UCSD-AML1 (cell line): ENCODE results near the gene SMYD4.
"Not testable (repeated sequence)": the region's sequence is repeated elsewhere in the genome, so short reads cannot be mapped to it uniquely, and the experiment has no call there.

ENCODE experiments used
- DNase-seq: peaks from one replicate; lab custom pipeline; 2025; ENCODE audit not compliant: unreplicated experiment; lab: John Stamatoyannopoulos, UW

The SMYD4 gene

DNA sequence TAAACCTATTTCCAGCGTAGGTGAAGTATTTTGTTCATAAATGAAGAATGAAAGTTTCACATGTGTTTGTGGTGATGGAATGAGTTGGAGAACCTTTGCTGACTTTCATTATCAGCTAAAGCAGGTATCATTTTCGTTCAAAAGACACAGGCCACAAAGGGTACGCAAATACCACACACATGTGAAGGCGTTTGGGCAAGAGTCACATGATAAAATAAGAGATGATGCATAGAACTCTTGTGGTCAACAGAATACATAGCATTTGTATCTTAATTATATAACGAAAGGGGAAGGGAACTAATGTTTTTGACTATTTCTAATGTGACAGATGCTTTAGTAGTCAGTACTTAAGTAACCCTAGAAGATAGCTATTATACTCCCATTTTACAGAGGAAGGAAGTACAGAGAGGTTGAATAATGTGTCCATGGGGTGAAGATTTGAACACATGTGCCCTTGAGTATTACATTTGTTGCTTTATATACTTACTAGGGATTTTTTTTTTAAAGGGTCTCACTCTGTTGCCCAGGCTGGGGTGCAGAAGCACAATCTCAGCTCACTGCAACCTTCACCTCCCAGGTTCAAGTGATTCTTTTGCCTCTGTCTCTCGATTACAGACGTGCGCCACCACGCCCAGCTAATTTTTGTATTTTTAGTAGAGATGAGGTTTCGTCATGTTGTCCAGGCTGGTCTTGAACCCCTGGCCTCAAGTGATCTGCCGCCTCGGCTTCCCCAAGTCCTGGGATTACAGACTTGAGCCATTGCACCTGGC, 4.9 kb upstream of the SMYD4 start:
- no peak for DNase-seq

DNA sequence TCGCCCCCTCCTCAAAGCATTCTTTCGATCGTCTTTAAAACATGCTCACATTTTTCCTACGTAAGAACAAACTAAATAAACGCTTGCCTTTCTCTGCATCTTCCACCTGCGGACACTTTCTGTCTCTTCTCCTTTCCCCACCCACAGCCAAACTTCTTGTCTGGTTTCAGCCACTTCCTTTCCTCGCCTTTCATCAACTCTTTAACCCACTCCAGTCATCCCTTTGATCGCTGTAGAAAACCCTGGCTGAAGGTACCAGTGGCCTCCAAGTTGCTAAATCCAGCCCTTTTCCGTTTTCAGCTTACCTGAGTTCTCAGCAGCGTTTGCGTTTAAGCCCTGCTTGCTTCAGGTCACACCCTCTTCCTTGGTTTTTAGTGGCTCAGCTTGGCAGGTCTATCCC, 586 bp upstream of the SMYD4 start:
- DNase-seq, result no peak

DNA sequence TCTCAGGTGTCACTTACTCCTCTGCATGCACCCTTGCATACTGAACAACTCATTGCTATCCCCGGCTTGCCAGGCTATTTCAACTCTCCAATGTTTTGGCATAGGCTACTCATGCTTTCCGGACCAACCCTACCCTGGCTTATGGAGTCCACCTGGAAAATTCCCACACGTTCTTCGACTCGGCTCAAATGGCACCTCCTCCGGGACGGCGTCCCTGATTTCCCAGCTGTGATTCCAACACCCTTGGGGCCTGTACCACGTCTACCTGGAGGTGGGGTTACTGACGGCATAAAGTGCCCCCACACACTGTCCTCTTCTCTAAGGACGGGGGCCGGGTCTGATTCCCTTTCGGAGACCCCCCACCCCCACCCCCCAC, 498 bp downstream of the SMYD4 start:
- no peak for DNase-seq

DNA sequence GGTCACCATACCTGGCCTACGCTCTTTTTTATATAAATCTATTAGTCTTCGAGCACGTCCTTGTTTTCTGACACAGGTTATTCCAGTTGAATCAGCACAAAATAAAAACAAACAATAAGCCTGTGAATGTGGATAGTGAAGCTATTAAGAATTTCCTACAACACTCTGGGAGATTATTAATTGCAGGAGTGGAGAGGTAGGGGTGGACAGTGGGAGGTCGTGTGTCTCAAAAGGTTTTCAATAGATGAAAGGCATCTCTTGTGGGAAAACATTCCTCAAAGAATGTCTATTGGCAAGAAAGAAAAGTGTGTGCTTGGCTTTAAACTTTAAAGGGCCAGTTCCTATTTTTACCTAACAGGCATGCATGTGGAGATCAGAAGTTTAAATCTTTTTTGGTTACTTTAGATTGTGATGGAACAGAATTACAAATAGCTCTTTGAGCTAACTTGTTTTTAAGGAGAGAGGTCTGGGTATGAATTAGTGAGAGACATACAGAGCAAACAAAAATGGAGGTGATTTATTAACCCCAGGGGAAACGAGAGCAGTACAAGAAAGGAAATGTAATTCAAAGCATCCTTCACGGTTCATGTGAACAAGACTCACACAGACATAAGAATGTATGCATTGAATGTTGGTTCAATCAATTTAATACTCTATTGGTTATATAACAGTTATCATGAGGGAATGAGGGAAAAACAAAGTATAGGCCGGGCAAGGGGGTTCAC, 9.0 kb downstream of the SMYD4 start:
- DNase-seq, result no peak

DNA sequence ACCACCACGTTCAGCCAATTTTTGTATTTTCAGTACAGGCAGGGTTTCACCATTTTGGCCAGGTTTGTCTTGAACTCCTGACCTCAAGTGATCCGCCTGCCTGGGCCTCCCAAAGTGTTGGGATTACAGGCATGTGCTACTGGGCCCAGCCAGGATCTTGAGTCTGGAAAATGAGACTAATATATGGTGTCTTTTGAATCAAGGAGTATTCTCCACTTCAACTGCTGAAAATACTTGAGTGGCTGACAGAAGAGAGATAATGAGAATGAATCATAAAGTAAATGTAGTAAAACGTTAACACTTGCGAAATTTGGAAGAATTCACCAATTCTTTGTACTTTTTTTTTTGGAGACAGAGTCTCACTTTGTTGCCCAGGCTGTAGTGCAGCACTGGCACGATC, 16.6 kb downstream of the SMYD4 start:
- no peak for DNase-seq

DNA sequence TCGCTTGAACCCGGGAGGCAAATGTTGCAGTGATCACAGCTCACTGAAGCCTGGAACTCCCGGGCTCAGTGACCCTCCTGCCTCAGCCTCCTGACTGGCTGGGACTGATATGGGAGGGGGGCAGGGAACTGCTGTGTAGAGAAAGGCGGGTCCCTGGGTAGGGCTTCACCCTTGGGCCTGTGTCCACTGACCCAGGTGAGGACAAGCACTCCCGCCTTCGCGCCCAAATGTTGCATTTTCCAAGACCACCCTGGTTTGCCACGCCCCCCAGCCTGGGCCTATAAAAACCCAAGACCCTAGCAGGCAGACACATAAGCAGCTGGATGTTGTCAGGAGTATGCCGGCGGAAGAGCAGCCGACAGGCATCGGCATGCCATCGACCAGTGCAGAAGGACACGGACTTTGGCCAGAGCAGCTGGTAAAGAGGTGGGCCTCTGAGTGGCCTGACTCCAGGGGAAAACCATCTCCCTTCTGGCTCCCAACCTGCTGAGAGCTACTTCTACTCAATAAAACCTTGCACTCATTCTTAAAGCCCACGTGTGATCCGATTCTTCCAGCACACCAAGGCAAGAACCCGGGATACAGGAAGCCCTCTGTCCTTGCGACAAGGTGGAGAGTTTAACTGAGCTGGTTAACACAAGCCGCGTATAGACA, 19.1 kb downstream of the SMYD4 start:
- no peak for DNase-seq

DNA sequence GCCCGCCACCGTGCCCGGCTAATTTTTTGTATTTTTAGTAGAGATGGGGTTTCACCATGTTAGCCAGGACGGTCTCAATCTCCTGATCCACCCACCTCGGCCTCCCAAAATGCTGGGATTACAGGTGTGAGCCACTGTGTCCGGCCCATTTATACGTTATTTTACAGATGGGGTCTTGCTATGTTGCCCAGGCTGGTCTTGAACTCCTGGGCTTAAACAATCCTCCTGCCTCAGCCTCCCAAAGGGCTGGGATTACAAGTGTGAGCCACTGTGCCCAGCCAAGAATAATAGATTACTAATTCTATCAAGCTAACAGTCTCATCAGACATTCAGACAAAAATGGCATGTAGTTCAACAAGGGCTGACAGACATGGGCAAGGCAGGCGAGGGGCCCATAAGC, 19.9 kb downstream of the SMYD4 start:
- DNase-seq, result not testable (repeated sequence)

DNA sequence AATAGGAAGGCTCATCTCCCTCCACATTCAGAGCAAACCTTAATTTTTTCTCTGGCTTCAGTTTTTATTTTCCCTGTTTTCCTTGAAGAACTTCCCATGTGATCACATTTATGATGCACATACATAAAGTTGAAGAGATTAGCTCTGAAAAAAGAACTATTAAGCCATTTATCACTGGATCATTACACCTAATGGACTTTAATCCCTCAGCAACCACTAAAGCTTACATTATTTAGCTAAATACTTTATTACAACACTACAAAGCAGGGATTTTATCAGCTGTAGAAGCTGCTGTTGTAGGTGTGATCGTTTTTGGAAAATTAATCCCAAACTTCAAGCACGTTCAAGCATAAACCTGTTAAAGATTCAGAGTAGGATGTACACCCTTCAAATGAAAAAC, 21.1 kb downstream of the SMYD4 start:
- no peak for DNase-seq

DNA sequence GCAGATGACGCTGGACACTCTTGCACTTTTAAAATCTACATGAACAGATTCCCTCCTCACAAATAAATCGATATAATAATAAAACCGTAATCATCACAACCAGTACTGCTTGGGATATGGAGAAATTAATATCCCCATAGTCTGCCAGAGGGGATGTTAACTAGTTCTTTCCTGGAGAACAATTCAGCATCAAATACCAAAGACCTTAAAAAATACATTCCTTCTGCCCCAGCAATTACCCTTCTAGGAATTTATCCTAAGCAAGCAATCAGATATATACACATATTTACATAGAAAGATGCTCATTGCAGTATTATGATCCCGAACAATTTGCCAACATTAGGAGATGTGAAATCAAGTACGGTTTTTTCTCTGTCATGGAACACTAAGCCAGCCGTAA, 21.8 kb downstream of the SMYD4 start:
- DNase-seq, result no peak

DNA sequence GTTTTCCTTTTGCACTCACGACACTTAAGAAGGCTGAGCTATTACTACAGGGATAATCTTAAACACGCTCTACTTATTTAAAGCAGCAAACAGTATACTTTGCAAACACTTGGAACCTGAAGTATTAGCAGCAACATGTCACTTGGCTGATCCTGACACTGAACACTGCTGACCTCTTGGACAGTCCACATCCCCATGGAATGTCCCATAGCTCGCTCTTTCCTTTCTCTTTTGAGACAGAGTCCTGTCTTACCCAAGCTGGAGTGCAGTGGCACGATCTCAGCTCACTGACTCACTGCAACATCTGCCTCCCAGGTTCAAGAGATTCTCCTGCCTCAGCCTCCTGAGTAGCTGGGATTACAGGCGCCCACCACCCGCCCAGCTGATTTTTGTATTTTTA, 26.4 kb downstream of the SMYD4 start:
- no peak for DNase-seq

DNA sequence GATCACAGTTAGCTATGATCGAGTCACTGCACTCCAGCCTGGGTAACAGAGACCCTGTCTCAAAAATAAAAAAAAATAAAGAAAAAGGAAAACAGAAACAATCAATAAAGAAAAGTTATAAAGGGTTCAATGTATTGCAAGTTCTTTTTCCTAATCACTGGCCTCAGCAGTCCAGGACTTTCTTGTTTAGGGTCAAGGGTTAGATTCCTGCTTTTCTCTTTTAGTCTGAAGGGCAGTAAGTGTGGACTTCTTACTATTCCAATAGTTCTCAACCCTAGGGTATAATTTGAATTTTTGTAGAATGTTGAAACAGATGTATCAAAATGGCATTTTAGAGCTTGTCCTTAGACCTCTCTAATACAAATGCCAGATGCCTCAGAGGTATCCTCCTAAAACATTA, 27.3 kb downstream of the SMYD4 start:
- no peak for DNase-seq

DNA sequence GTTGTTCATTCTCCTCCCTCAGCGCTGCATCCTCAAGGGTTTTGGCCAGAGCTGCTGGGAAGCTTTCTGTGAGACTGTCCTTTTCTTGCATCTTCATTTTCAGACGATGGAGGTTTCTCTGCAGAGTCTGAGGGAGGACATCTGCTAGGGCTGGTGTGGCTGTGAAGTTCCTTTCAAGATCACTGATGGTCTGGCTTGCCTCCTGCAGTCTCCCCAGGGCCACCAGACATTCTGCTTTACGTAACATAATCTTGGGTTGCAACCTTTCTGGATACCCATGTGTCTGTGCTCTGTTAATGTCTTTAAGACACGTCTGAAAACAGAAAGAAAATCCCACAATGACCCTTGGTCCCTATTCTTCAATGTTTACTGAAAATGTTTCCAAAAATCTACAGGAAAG, 29.0 kb downstream of the SMYD4 start:
- no peak for DNase-seq

DNA sequence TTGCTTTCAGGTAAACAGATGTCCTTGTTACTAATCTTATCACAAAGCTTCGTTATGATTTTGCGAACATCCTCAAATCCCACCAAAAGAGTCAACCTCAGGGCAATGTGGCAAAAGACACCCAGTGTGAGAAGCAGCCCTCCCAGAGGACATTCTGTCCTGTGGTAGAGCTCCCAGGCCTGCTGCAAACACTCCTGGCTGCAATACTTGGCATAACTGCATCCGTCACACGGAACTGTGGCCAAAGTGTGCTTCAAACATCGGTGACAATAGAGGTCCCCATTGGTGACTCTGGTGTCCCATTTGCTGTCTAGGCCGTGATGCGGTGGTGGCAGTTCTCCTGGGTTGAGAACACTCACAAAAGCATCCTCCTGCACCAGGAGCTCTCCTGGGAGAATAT, 29.5 kb downstream of the SMYD4 start:
- DNase-seq, result no peak

DNA sequence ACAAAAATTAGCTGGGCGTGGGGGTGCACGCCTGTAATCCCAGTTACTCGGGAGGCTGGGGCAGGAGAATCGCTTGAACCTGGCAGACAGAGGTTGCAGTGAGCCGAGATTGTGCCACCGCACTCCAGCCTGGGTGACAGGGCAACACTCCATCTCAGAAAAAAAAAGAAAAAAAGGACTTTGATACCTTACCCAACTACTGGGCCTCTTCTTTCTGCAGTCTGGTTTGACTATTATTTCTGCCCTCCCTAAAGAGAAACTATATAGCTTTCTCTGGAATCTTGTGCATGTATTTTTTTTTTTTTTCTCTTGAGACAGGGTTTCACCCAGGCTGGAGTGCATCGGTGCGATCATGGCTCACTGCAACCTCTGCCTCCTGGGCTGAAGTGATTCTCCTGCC, 31.9 kb downstream of the SMYD4 start:
- not testable (repeated sequence) for DNase-seq

DNA sequence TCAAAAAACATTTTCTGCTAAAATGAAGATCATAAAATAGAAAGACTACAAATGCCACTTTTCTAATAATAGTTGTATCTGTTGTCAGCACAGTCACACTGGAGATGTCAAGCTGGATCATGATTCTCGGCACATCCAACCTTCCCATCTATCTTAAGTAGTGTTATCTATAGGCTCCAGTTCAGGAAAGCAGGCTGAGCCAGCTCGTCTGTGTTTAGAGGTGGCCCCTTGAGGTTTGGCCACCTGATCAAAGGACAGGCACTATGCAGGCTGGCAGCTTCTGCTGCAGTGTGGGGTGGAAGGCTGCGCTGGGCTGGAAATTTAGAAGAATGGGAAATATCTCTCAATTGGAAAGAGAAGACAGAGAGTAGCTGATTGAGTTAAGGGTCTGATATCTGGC, 32.4 kb downstream of the SMYD4 start:
- no peak for DNase-seq

DNA sequence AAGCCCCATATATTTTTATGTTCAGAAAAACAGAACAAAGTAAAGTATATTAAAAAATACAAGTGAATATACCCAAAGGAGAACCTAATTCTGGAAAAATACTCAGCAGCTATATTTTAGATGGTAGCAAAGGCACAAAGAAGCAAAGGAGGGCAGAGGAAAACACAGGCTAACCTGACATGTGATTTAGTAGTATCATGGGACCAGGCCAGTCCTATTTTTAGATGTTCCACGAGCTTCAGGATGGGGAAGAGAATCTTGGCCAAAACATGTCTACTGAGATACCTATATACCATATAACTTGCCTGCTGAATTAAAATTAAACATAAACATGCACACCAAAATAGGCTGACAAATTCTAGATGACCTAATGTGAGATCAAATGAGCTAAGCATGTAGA, 32.9 kb downstream of the SMYD4 start:
- no peak for DNase-seq

DNA sequence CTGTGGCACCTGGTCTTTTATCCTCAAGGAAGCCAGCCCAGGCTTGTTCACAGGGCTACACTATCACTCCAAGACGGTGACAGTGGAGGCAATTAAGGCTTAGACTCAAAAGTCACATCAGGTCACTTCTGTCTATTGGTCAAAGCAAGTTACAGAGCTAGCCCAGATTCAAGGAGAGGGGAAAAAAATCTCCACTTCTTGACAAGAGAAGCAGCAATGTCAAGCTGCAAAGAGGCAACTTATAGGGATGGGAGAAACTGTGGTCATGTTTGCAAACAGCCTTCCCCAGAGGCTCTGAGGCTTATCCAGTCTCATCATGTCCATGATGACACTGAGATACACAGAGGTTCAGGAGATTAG, 36.3 kb downstream of the SMYD4 start:
- no peak for DNase-seq

DNA sequence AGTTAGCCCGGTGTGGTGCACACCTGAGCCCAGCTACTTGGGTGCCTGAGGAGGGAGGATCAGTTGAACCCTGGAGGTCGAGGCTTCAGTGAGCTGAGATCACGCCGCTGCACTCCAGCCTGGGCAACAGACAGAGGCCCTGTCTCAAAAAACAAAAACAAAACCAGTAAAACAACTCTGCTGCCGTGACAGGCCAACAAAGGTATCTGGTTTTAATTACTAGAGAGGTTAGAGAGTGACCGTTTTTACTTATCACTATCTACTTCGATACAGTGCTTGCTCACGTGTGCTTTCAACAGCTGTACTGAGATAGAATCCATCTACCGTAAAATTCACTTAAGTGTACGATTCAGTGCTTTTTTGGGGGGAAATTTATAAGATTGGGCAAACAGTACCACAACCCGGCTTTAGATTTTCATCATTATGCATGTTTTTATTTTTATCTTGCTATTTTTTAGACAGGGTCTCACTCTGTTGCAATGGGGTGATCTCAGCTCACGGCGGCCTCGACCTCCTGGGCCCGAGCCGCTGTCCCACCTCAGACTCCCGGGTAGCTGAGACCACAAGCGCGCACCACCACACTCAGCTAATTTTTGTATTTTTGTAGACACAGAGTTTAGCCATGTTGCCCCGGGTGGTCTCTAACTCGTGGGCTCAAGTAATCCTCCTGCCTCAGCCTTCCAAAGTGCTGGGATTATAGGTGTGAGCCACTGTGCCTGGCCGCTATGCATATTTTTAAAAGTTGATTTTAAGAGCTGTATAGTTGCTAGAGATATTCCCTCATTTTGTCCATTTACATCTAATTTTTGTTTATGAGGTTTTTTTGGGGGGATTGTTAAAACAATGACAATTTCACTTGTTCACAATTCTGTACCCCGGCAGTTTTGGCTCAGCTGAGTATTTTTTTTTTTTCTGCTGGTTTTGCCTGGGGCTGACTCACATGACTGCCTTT, 36.9 kb downstream of the SMYD4 start:
- DNase-seq, result no peak

DNA sequence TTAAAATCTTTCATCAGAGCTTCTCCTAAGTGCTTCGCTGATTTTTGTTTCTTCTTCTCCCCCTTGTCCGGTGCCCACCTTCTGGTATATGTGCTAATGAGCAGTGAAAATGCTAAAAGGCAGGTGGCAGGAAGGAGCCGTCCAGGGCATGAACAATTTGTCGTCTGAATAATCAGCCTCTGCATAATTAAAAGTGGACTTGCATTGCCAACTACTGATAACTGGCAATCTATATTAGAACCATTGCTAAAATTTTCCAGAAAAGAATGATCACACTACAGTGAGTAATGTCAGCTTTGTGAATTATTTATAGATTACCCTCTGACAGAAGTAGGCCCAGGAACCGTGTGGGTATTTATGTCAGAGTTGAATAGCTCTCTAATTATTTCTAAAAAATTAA, 39.8 kb downstream of the SMYD4 start:
- DNase-seq, result no peak

DNA sequence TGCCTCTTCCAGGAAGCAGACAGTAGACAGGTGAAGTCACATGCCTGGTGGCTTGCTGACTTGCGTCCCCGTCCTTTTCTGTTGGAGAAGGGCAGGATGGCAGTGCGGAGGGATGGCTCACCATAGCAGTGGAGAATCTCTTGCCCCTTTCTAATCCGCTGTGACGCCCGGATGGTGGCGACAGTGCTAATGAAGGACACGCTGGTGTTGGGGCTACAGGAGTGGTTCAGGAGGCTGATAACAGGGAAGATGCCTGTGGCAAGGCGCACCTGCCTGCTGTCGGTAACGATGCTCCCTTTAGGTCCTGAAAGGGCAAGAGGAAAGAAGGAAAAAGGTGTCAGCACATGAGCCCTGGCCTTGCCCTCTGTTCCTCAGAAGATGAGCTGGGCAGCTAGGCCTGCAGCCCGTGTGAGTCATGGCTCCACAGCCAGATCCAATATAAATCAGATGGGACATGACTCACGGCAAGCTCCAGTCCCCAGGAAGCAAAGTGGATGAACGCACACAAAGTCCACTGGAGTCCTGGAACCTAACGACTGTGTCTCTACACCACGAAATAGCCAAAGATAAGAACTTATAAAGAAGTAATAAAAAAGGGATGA, 42.3 kb downstream of the SMYD4 start:
- no peak for DNase-seq

DNA sequence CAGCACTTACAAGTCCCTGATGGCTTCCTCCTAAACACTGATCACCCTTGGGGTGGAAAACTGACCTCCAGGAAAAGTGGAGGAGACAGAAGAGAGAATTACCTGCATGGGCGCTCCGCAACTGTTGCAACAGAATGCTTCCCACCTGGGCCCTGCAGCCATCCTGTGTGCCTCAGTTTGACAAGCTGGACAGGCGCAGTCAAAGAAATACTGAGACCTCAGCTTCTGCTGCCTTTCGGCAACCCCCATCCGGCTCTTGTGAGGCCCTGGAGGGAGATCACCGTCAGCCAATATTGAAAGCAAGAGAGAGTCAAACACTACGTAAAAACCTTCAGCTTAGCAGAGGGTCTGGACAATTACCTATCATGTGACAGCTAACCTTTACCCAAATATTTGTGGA, 43.0 kb downstream of the SMYD4 start:
- no peak for DNase-seq
